GM21737 (cell line): ENCODE results near the gene OR56A3.
"Not testable (repeated sequence)": the region's sequence is repeated elsewhere in the genome, so short reads cannot be mapped to it uniquely, and the experiment has no call there.

Experiments
- ATAC-seq: cut with Tn5 transposase; IDR thresholded peaks from one replicate; pipeline ENCODE4 v1.9.1; 2021; ENCODE audit warnings: mild to moderate bottlenecking, moderate library complexity; ENCODE audit not compliant: unreplicated experiment

OR56A3 gene, protein sequence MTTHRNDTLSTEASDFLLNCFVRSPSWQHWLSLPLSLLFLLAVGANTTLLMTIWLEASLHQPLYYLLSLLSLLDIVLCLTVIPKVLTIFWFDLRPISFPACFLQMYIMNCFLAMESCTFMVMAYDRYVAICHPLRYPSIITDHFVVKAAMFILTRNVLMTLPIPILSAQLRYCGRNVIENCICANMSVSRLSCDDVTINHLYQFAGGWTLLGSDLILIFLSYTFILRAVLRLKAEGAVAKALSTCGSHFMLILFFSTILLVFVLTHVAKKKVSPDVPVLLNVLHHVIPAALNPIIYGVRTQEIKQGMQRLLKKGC

DNA sequence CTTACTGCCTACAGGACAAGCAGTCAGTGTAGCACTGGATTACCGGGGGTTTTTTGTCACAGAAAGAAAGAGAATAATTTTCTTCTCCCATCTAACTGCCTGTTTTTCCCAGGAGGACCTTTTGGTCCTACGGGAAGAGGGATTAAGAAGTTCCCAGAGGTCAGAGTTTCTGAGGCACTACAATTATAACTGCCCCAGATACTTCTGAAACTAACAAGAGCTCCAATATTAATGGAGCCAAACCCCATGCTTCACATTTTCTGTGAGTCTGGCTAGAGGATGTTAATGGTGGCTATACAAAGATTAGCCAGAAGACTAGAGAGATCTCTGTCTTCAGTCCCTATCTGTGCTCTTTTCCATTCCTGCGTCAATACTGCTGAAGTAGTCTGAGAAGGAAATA, at the start of gene OR56A3:
TSS of gene OR56A3 (plus strand) at position 301 of the 400 bp plus-strand sequence. CDS start 5,096 bp downstream, outside the sequence.
- no peak for ATAC-seq

DNA sequence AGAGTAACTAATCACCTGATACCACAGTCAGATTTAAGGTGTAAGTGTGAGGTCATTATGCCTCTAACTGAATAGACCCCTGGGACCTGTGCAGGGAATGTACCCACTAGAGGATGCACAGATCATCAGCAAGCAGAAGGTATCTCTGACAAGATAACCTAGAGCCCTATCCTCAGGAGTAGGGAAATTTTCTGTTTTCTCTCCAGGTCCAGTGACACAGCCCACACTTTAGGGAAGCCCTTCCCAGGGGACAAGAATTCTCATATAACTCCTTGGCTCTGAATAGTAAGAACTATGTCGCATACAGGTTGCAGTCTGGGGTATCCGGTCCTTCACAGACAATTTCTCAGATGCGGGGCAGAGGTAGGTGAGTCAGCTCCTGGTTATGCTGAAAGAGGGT, 49.1 kb upstream of the OR56A3 start, which contains the start of gene OR52E5:
TSS of gene OR52E5 (plus strand) at position 301 of the 400 bp plus-strand sequence. CDS start 7,569 bp downstream, outside the sequence.
- ATAC-seq = no peak

DNA sequence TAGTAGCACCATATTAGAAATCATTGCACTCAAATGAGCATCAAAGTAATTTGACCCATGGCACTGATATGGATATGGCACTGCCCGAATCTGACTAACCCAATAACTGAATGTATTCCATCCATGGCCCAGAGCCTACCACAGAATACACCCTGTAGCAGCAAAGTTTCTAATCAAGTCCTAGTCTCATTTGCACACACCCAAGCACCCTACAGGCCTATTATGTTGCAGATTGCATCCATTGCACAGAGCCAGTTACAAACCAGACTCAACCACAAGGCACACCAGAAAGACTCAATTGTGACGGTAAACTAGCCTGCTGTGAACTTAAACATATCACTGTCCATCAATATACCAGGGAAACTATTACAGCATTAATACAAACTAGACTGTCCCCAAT, 42.5 kb upstream of the OR56A3 start:
- no peak for ATAC-seq

DNA sequence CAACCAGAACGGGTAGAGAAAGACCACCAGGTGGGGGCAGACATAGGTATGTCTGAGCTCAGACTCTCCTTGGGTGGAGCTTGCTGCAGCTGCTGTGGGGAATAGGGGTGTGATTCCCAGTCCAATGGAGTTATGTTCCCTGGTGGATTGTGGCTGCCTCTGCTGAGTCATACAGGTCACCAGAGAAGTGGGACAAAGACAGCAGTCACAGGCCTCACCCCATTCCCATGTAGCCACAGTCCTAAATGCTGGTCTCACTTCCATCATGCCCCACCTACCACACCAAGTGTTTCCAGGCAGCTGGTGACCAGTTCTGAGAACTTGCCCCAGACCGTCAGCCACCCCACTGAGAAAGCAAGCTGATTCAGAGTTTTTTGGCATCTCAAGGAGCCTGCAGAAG, 31.5 kb upstream of the OR56A3 start:
- no peak for ATAC-seq

DNA sequence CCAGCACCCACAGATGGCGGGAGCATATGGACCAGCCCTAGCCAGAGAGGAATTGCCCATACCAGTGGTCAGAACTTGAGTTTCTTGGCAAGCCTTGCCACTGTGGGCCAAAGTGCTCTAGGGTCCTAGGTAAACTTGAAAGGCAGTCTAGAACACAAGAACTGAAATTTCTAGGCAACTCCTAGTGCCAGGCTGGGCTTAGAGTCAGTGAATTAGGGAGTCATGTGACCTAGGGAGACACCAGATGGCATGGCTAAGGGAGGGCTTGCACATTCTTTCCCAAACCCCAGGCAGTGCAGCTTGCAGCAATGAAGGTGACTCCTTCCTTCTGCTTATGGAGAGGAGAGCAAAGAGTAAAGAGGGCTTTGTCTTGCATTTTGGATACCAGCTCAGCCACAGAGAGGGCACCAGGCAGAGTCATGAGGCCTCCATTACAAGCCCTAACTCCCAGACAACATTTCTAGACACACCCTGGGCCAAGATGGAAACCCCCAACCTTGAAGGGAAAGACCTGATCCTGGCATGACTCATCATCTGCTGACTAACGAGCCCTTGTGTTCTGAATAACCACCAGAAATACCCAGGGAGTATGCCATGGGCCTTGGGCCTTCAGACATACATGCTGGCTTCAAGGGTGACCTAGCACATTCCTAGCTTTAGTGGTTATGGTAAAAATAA, 19.2 kb upstream of the OR56A3 start:
- ATAC-seq = peak; percentile 81

DNA sequence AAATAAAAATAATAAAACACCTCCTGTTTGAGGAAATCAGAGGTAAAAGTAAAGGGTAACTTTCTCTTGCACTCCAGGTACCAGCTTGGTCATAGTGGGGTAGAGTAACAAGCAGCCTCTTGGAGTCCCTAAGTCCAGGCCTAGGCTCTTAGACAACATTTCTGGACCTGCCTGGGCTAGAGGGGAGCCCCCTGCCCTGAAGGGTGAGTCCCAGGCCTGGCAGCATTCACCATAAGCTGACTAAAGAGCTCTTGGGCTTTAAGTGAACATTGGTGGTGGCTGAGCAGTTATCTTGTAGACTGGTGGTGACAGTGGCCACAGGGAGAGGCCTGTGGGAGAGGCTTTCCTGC, 18.6 kb upstream of the OR56A3 start:
- peak; percentile 27 for ATAC-seq

DNA sequence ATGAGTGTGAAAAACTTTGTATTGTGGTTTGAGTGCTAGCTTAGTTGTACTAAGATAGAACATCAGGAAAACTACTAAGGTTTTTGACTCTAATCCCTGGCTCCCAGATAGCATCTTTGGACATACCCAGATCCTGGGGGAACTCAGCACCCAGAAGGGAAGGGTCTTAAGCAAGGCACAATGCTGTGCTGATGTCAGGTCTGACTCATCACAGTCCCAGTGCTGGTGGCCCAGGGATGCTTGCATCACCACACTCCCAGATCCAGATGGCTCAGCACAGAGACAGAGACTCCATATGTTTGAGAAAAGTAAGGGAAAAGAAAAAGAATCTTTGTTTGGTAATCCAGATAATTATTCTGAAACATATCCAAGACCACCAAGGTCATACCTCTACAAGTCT, 18.3 kb upstream of the OR56A3 start:
- no peak for ATAC-seq

DNA sequence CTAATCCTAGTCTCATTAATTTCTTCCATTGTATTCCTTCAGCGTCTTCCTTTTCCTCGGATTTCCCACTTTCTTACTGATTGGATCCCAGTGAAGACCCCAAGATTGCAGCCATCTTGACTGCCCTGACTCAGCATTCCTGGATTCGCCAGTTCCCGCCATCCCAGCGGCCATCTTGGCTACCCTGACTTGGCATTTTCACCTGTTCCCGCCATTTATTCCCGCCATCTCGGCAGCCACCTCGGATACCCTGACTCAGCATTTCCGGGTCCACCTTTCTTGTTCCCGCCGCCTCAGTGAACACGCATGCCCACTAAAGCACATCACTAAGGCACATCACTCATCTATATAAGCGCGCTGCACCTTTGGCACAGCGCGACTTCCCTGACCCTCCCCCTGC, 13.8 kb upstream of the OR56A3 start:
- ATAC-seq = no peak

DNA sequence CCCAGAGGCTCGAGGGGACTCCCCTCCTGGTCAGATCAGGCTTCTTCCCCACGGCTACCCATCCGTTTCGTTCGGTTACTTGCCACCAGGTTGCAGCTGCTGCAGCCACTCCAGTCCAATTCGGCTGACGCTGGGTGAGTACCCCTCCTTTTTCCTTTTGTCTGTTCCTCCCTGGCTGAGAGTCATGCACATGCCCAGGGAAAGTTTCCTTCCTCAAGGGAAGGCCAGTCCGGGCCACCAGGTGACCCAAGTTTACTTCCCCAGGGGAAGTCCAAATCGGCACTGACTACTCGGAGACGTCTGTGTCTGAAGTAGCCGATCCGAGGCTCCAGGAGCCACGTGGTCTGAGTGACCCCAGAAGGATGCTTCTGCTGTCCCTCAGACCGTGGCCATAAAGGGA, 13.2 kb upstream of the OR56A3 start:
- no peak for ATAC-seq

DNA sequence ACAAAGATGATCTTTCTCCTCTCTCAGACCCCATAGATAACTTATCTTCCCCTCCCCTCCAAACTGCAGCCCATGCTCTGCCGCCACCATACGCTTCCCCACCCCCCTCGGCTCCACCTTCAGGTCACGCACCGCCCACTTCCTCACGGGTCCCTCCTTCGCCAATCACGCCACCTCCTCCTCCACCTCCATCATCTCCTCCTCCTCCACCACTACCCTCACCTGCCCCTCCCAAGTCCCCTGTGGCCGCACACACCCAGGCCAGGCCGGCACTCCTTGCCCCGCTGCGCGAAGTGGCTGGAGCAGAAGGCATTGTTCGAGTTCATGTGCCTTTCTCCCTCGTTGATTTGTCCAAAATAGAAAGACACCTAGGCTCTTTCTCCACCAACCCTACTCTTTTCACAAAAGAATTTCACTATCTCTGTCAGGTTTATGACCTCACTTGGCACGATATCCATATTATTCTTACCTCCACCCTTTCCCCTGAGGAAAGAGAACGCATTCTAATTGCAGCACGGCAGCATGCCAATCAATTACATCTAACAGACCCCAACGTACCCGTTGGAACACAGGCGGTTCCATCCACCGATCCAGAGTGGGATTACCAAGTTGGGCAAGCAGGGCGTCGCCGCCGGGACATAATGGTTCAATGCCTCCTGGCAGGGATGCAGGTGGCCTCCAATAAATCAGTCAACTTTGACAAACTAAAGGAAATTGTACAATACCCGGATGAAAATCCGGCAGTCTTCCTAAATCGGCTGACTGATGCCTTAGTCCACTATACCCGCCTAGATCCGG, 12.3 kb upstream of the OR56A3 start:
- no peak for ATAC-seq

DNA sequence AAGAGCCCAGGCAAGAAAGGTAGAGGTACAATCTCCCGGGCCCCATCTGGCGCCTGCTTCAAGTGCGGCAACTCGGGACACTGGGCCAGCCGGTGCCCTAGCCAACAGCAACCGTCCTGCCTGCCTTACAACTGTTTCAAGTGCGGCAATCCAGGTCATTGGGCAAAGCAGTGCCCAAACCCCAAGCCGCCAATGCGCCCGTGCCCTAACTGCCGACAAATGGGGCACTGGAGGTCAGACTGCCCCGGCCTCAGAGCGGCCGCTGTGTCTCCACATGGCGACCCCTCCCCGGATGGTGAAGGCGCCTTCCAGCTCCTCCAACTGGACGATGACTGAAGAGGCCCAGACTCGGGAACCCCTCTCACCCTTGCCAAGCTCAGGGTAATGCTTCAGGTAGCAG, 11.4 kb upstream of the OR56A3 start:
- no peak for ATAC-seq

DNA sequence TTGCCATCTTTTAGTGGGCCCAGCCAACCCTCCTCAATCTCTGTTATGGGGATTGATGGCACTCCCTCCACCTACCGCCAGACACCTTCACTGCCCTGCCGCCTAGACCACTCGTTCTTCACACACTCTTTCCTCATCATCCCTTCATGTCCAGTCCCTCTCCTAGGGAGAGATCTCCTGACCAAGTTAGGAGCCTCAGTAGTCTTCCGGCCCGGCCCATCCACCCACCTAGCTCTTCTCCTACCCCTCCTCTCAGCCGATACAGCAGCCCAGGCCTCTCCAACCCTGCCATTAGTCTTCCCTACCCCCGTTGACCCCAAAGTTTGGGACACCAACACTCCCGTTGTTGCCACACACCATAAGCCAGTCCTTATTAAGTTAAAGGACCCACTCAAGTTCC, 11.0 kb upstream of the OR56A3 start:
- ATAC-seq = no peak

DNA sequence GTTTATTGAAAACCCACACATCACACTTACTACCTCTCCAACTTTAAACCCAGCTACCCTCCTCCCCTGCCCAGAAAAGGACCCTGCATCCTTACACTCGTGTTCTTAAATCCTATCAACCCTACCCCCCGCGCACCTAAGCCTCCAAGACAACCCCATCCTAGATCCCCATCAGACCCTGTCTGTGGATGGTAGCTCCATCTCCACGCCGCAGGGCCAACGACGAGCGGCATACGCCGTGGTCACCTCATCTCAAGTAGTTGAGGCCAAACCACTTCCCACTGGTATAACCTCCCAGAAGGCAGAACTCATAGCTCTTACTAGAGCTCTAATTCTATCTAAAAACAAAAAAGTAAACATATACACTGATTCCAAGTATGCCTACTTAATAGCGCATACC, 9.4 kb upstream of the OR56A3 start:
- ATAC-seq = no peak

DNA sequence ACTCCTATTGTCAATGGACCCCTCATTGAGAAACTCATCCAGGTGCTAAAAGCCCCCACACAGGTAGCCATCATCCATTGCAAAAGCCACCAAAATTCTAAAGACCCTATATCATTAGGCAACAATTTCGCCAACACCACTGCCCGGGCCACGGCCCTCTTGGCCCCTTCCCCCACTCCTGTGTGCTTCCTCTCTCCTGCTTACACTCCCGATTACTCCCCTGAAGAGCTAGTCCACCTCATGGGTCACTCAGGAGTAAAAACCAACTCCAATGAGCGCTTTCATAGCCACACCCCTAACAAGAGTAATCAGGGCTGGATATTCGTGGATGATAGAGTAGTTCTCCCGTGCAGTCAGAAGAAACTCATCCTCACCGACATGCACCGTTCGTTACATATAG, 8.9 kb upstream of the OR56A3 start:
- no peak for ATAC-seq

DNA sequence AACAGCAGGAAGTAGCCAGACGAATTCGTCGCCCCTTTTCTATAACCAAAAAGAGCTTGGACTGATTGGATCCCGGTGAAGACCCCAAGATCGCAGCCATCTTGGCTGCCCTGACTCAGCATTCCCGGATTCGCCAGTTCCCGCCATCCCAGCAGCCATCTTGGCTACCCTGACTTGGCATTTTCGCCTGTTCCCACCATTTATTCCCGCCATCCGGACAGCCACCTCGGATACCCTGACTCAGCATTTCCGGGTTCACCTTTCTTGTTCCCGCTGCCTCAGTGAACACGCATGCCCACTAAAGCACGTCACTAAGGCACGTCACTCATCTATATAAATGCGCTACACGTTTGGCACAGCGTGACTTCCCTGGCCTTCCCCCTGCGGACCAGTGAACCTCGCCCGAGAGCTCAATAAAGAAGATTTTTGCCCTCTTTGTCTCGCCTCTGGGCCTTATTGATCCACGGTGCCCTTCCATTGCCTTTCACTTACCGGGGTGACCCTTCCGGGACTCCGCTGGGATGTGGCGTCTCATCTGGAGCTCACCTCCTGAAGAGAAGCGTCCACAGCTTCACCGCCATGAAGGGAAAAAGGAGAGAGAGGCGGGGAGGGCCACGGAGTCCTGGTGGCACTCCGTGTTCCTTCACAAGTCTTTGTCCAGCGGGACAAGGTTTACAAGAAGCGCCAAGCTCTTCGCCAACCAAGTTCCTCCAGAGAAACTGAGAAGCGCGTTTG, 4.0 kb upstream of the OR56A3 start:
- ATAC-seq = no peak

DNA sequence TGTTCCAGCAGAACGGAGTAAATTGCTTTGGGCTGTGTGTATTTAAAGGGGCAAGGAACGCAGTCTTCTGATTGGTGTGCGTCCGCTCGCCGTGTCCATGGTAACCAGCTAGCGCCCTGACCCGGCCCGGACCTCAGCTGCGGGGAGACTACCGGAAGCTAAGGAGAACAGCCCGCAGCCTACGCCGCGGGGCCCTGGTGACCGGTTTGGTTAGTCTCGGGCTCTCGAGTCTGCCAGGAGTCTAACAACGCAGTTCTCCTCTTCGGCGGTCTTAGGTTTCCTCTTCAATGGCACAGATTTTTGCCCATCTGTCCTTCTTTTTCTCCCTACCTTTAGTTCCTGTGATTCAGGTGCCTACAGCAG, 3.5 kb upstream of the OR56A3 start:
- no peak for ATAC-seq

DNA sequence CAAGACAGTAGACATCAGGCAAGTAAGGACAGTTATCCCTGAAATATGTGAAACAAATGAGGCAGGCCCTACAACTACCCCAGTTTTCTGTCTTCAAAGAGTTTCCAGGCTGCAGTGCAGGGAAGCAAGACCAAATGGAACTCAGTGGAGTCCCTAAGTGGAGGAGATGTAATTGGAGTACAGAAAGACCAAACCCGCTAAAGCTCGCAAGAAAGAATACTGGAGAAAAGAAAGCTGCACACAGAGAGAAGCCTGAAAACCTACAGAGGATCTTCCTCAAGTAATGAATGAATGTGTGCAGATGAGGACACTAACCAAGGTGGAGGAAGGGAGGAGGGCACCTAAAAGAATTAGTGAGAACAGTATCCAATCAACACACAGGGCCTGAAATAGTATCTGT, 1.3 kb upstream of the OR56A3 start:
- ATAC-seq = no peak

DNA sequence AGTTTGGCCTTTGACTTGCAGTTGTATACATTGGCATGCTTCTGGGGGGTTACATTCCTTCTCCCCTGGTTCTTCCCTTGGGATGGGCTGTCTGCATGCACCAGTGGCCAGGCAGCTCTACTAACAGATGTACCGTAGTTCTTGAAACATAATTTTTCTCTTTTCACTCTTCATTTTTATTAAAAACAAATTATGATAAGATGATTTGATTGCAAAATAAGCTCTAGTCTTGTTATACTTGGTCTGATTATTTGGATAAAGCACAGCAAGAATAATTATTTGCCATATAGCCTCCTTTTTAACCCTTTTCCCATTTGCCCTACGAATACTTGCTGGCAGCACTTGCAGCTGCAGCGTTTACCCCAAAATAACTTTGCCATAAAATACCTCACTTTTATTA, 13.5 kb downstream of the OR56A3 start:
- no peak for ATAC-seq

DNA sequence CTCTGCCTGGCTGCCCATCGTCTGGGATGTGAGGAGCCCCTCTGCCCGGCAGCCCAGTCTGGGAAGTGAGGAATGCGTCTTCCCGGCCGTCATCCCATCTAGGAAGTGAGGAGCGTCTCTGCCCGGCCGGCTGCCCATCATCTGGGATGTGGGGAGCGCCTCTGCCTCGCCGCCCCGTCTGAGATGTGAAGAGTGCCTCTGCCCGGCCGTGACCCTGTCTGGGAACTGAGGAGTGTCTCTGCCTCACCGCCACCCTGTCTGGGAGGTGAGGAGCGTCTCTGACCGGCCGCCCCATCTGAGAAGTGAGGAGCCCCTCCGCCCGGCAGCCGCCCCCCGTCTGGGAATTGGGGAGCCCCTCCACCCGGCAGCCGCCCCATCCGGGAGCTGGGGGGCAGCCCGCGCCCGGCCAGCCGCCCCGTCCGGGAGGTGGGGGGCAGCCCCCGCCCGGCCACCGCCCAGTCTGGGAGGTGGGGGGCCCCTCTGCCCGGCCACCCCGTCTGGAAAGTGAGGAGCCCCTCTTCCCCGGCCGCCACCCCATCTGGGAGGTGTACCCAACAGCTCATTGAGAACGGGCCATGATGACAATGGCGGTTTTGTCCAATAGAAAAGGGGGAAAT, 18.8 kb downstream of the OR56A3 start:
- ATAC-seq = not testable (repeated sequence)

DNA sequence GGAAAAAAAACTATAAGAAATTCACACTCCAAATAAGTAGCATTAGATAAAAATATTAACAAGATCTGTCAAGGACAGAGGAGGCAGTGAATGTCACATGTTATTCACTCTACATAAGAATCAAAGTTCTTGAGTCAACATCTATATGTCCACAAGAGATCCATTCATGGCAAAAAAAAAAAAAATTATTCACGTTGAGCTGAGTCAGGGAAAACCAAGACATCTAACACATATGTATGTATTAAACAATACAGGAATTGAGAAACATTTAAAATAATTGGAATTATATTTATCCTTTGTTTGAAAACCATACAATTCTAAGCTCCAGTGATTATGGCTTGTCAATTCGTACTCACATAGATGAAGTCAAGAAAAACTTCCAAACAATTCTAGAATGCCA, 24.9 kb downstream of the OR56A3 start:
- no peak for ATAC-seq

DNA sequence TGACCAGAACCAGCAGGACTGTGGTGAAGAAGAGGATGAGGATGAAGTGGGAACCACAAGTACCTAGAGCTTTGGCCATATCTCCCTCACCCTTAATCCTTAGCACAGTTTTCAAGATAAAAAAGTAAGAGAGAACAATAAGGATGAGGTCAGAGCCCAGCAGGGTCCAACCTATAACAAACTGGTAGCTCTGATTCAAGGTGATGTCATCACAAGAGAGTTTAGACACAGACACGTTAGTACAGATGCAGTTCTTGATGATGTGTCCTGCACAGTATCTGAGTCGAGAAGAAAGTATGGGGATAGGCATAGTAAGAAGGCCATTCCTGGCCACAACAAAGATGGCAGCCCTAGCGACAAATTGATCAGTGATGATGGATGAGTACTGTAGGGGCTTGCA, 25.7 kb downstream of the OR56A3 start:
- ATAC-seq = no peak
